Activated T-cell treated with anti-CD3 and anti-CD28 coated beads for 24 hours (primary cell): Measurements from ENCODE around the gene TRAF5.
"Not testable (repeated sequence)": the region's sequence is repeated elsewhere in the genome, so short reads cannot be mapped to it uniquely, and the experiment has no call there.

Source experiments
- DNase-seq: peaks from one replicate; pipeline ENCODE4 v3.0.0-alpha.2; 2020; ENCODE audit warnings: low read depth

The TRAF5 gene

GRCh38 chr1:211347077-211347844 is 20.6 kb downstream of the TRAF5 start:
- DNase-seq: no peak

GRCh38 chr1:211348547-211348946 is 21.9 kb downstream of the TRAF5 start:
- DNase-seq: no peak

- DNase-seq: no peak
Observed at GRCh38 chr1:211349741-211350140, 23.1 kb downstream of the TRAF5 start.

GRCh38 chr1:211352055-211352454 is 25.4 kb downstream of the TRAF5 start:
- DNase-seq: not testable (repeated sequence)

GRCh38 chr1:211352465-211352864 is 25.8 kb downstream of the TRAF5 start:
- no peak for DNase-seq

GRCh38 chr1:211352985-211353515 is 26.4 kb downstream of the TRAF5 start:
- DNase-seq: peak; percentile 34

- no peak for DNase-seq
Observed at GRCh38 chr1:211353562-211354212, 27.1 kb downstream of the TRAF5 start.

- no peak for DNase-seq
Observed at GRCh38 chr1:211355873-211356272, 29.2 kb downstream of the TRAF5 start.

GRCh38 chr1:211356723-211357407 is 30.2 kb downstream of the TRAF5 start:
- no peak for DNase-seq

GRCh38 chr1:211358685-211359084 is 32.1 kb downstream of the TRAF5 start:
- no peak for DNase-seq

GRCh38 chr1:211359876-211360275 is 33.2 kb downstream of the TRAF5 start:
- DNase-seq: no peak

- no peak for DNase-seq
Observed at GRCh38 chr1:211361202-211361601, 34.6 kb downstream of the TRAF5 start.

GRCh38 chr1:211369640-211370039 is 43.0 kb downstream of the TRAF5 start:
- DNase-seq: no peak

GRCh38 chr1:211370669-211371068 is 44.0 kb downstream of the TRAF5 start:
- DNase-seq: no peak

- DNase-seq: no peak
Observed at GRCh38 chr1:211371406-211372105, 44.9 kb downstream of the TRAF5 start.

GRCh38 chr1:211372463-211372862 is 45.8 kb downstream of the TRAF5 start:
- DNase-seq: no peak

- DNase-seq: no peak
Observed at GRCh38 chr1:211375146-211375818, 48.6 kb downstream of the TRAF5 start.

GRCh38 chr1:211375949-211376348 is 49.3 kb downstream of the TRAF5 start:
- no peak for DNase-seq

GRCh38 chr1:211376807-211377470 is 50.3 kb downstream of the TRAF5 start:
- no peak for DNase-seq

GRCh38 chr1:211377539-211378450 is 51.2 kb downstream of the TRAF5 start:
- DNase-seq: no peak
